Nephron (organoid): ENCODE measurements around the gene CLMP.

Experiments used
- H3K27ac Mint-ChIP-seq, 3 experiments: 2 replicates each; pipeline ENCODE4 v1.8.0; 2020; ENCODE audit warnings: mixed read lengths in 3 of 3, mild to moderate bottlenecking in 2 of 3, moderate library complexity in 1 of 3
- H3K27me3 Mint-ChIP-seq: 2 replicates; pipeline ENCODE4 v1.8.0; 2021; ENCODE audit warnings: low read depth, mild to moderate bottlenecking, moderate library complexity, mixed read lengths
- H3K36me3 Mint-ChIP-seq: 2 replicates; pipeline ENCODE4 v1.8.0; 2020; ENCODE audit warnings: low read depth, mixed read lengths
- H3K4me1 Mint-ChIP-seq: 2 replicates; pipeline ENCODE4 v1.8.0; 2020; ENCODE audit warnings: mixed read lengths
- H3K4me3 Mint-ChIP-seq, 3 experiments: 2 replicates each; pipeline ENCODE4 v1.8.0; 2020; ENCODE audit warnings: mild to moderate bottlenecking in 3 of 3, mixed read lengths in 3 of 3, moderate library complexity in 2 of 3
- H3K9me3 Mint-ChIP-seq: 2 replicates; pipeline ENCODE4 v1.8.0; 2020; ENCODE audit warnings: mixed read lengths
- CTCF ChIP-seq, 3 experiments: fragments of 200-600 bp; sonication (generic); IDR thresholded peaks; one replicate each; pipeline ENCODE4 v1.5.0; 2021; ENCODE audit warnings: antibody characterized with exemption in 3 of 3; ENCODE audit not compliant: unreplicated experiment in 3 of 3

Gene CLMP

GRCh38 chr11:123195188-123196059, at the start of gene CLMP:
Gene CLMP (minus strand): TSS chr11:123195248. CDS start chr11:123194940, 308 bp downstream.
- no peaks in the 10 kb centered on the region for H3K9me3 Mint-ChIP-seq
- no peak for TF ChIP-seq CTCF (IDR thresholded peaks at IDR 0.05; ENCODE audit: unreplicated experiment in 3 of 3)
- peaks cover 42% of the 10 kb centered on the region for H3K27me3 Mint-ChIP-seq
- peak within 1 kb of the TSS; percentile 83 to 98 (median 96) for H3K27ac Mint-ChIP-seq
- H3K4me3 Mint-ChIP-seq = peak within 1 kb of the TSS; percentile 89 to 91 (median 90)
- H3K4me1 Mint-ChIP-seq = peaks cover 61% of the 10 kb centered on the region
- H3K36me3 Mint-ChIP-seq = peaks cover 15% of the 10 kb centered on the region

GRCh38 chr11:123241874-123242543, 47.0 kb upstream of the CLMP start:
- no peaks in the 10 kb centered on the region for H3K36me3 Mint-ChIP-seq
- H3K4me3 Mint-ChIP-seq = no peak overlapping the region
- peaks cover 3% of the 10 kb centered on the region for H3K9me3 Mint-ChIP-seq
- peaks cover 13% of the 10 kb centered on the region for H3K4me1 Mint-ChIP-seq
- TF ChIP-seq CTCF (IDR thresholded peaks at IDR 0.05; ENCODE audit: unreplicated experiment in 3 of 3) = no peak
- H3K27ac Mint-ChIP-seq = no peak overlapping the region
- H3K27me3 Mint-ChIP-seq = peaks cover 11% of the 10 kb centered on the region

- H3K36me3 Mint-ChIP-seq = no peaks in the 10 kb centered on the region
- H3K4me1 Mint-ChIP-seq = peaks cover 11% of the 10 kb centered on the region
- peaks cover 8% of the 10 kb centered on the region for H3K27me3 Mint-ChIP-seq
- no peak overlapping the region for H3K4me3 Mint-ChIP-seq
- TF ChIP-seq CTCF (IDR thresholded peaks at IDR 0.05; ENCODE audit: unreplicated experiment in 3 of 3) = no peak
- H3K27ac Mint-ChIP-seq = no peak overlapping the region
- H3K9me3 Mint-ChIP-seq = peaks cover 3% of the 10 kb centered on the region
Observed at GRCh38 chr11:123241294-123241693, 46.2 kb upstream of the CLMP start.

GRCh38 chr11:123239191-123240150, 44.4 kb upstream of the CLMP start:
- peaks cover 15% of the 10 kb centered on the region for H3K27me3 Mint-ChIP-seq
- no peak overlapping the region for H3K27ac Mint-ChIP-seq
- H3K9me3 Mint-ChIP-seq = peaks cover 3% of the 10 kb centered on the region
- peaks cover 23% of the 10 kb centered on the region for H3K4me1 Mint-ChIP-seq
- no peak for TF ChIP-seq CTCF (IDR thresholded peaks at IDR 0.05; ENCODE audit: unreplicated experiment in 3 of 3)
- H3K36me3 Mint-ChIP-seq = no peaks in the 10 kb centered on the region
- H3K4me3 Mint-ChIP-seq = no peak overlapping the region

- Mint-ChIP-seq H3K36me3 (no peaks in the 10 kb centered on the region), H3K4me1 (peaks cover 25% of the 10 kb centered on the region), H3K4me3 (no peak overlapping the region)
Observed at GRCh38 chr11:123238297-123238696, 43.2 kb upstream of the CLMP start.

More at GRCh38 chr11:123238297-123238696, 43.2 kb upstream of the CLMP start:
- Mint-ChIP-seq H3K27ac (no peak overlapping the region), H3K27me3 (peaks cover 14% of the 10 kb centered on the region), H3K9me3 (peaks cover 3% of the 10 kb centered on the region)
- TF ChIP-seq CTCF (IDR thresholded peaks at IDR 0.05; ENCODE audit: unreplicated experiment in 3 of 3) = no peak
